Hepatocyte (in vitro differentiated cells): ENCODE measurements around the gene CRMP1. TPM values are rescaled to one million over a fixed set of nuclear protein-coding genes. Genes with fewer than 3 reads are reported as not detected.
"Not testable (repeated sequence)": the region's sequence is repeated elsewhere in the genome, so short reads cannot be mapped to it uniquely, and the experiment has no call there.

ENCODE experiments used
- DNase-seq: peaks from one replicate; pipeline ENCODE4 v3.0.0-alpha.2; 2016; ENCODE audit warnings: low spot score
- H2AFZ ChIP-seq: fragments of 200-600 bp; sonication (generic); 2 replicates; pipeline ENCODE4 v1.6.0; 2016; ENCODE audit warnings: antibody characterized with exemption, mild to moderate bottlenecking
- H3K27ac ChIP-seq: fragments of 200-600 bp; sonication (generic); 2 replicates; pipeline ENCODE4 v1.5.1; 2016; ENCODE audit warnings: mild to moderate bottlenecking
- H3K27me3 ChIP-seq: fragments of 200-600 bp; sonication (generic); 2 replicates; pipeline ENCODE4 v1.6.1; 2016
- H3K36me3 ChIP-seq: fragments of 200-600 bp; sonication (generic); replicated peaks from 2 replicates; pipeline ENCODE4 v1.5.1; 2016; ENCODE audit warnings: low read depth; ENCODE audit not compliant: insufficient read depth
- H3K4me1 ChIP-seq: fragments of 200-600 bp; sonication (generic); 2 replicates; pipeline ENCODE4 v1.5.1; 2016; ENCODE audit warnings: mild to moderate bottlenecking, moderate library complexity; ENCODE audit not compliant: insufficient read depth
- H3K4me2 ChIP-seq: fragments of 200-600 bp; sonication (generic); 2 replicates; pipeline ENCODE4 v1.6.0; 2016
- H3K4me3 ChIP-seq: fragments of 200-600 bp; sonication (generic); 2 replicates; pipeline ENCODE4 v1.5.1; 2016; ENCODE audit warnings: mild to moderate bottlenecking
- H3K79me2 ChIP-seq: fragments of 200-600 bp; sonication (generic); 2 replicates; pipeline ENCODE4 v1.6.0; 2017; ENCODE audit warnings: mild to moderate bottlenecking
- H3K9me2 ChIP-seq: fragments of 200-600 bp; sonication (generic); replicated peaks from 2 replicates; pipeline ENCODE4 v1.6.0; 2017; ENCODE audit warnings: mild to moderate bottlenecking; ENCODE audit not compliant: insufficient read depth
- H3K9me3 ChIP-seq: fragments of 200-600 bp; sonication (generic); 2 replicates; pipeline ENCODE4 v1.5.1; 2016; ENCODE audit warnings: low read depth, mild to moderate bottlenecking
- H4K20me1 ChIP-seq: fragments of 200-600 bp; sonication (generic); 2 replicates; pipeline ENCODE4 v1.6.0; 2016; ENCODE audit warnings: mild to moderate bottlenecking; ENCODE audit not compliant: insufficient read depth, poor library complexity, severe bottlenecking
- EZH2 ChIP-seq: fragments of 200-600 bp; sonication (generic); IDR thresholded peaks from 2 replicates; pipeline ENCODE4 v1.6.1; 2016; ENCODE audit warnings: antibody characterized with exemption, mild to moderate bottlenecking, borderline replicate concordance
- EZH2phosphoT487 ChIP-seq: fragments of 200-600 bp; sonication (generic); IDR thresholded peaks from one replicate; pipeline ENCODE4 v1.6.1; 2018; ENCODE audit warnings: antibody characterized with exemption, mild to moderate bottlenecking, low read depth, moderate library complexity; ENCODE audit not compliant: unreplicated experiment, severe bottlenecking
- WGBS: methylation state at CpG from one replicate; pipeline ENCODE4 v1.1.6; 2016; ENCODE audit warnings: low lambda C conversion rate; ENCODE audit errors: missing lambda C conversion rate; 5-methylcytosine and 5-hydroxymethylcytosine counted together
- polyA plus RNA-seq: library from polyadenylated mRNA; unstranded; fragments of >200 nt; fragmentation: Nextera tagmentation; extraction: Ambion mirVana; gene quantifications from 2 replicates; pipeline ENCODE4 v1.2.1, GENCODE V29; 2016
- total RNA-seq: library from RNA; depleted of rRNA; stranded (reverse); fragments of >200 nt; gene quantifications from 2 replicates; pipeline ENCODE4 v1.2.3, GENCODE V29; 2014
- TF ChIP-seq, protein P1 (sequence below): fragments of 200-600 bp; sonication (generic); IDR thresholded peaks from 2 replicates; pipeline ENCODE4 v1.5.1; 2016; ENCODE audit warnings: antibody characterized with exemption, mild to moderate bottlenecking; ENCODE audit not compliant: poor library complexity

Gene CRMP1
- total and polyA plus RNA-seq, 2 experiments from 2014 or later = 12.5 to 12.9 TPM

DNA sequence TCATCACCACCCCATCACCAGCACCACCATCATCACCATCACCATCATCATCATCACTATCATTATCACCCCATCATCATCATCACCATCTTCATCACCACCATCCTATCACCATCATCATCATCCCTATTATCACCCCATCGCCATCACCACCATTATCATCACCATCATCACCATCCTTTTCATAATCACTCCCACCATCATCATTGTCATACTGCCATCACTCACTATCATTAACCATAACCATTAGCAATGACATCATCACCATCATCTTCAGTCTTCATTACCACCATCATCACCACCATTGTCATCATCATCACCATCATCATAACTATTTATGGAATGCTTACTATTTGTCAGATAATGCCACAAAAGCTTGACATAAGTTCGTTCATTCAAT, 35.7 kb downstream of the CRMP1 start:
- no peaks in the 10 kb centered on the region for H4K20me1 ChIP-seq

DNA sequence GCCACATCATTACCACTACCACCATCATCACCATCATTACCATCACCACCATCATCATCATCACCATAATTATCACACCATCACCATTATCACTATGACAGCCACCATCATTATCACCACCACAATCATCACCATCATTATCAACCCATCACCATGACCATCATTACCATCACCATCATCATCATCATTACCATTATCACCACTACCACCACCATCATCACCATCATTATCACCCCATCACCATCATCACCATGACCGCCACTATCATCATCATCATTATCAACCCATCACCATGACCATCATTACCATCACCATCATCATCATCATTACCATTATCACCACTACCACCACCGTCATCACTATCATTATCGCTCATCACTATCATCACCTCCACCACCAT, 36.5 kb downstream of the CRMP1 start:
- H3K4me2 ChIP-seq, H3K9me3 ChIP-seq, H2AFZ ChIP-seq, H3K36me3 ChIP-seq, H3K4me1 ChIP-seq, H3K4me3 ChIP-seq, H3K9me2 ChIP-seq, H3K79me2 ChIP-seq, H3K27me3 ChIP-seq, H4K20me1 ChIP-seq, DNase-seq, H3K27ac ChIP-seq: not testable (repeated sequence)
- WGBS = 97% methylated on average over 3 of the region's 3 CpGs

More for the DNA sequence above, 35.7 kb downstream of the CRMP1 start:
- 96% methylated on average over 2 of the region's 2 CpGs for WGBS
- Histone ChIP-seq H3K4me1 (no peaks in the 10 kb centered on the region), H3K27me3 (no peaks in the 10 kb centered on the region), H3K36me3 (no peaks in the 10 kb centered on the region), H3K4me3 (no peak overlapping the region), H3K4me2 (no peak overlapping the region), H3K27ac (no peak overlapping the region), H3K9me2 (no peaks in the 10 kb centered on the region), H3K79me2 (no peaks in the 10 kb centered on the region), H2AFZ (no peak overlapping the region), H3K9me3 (no peaks in the 10 kb centered on the region)
- DNase-seq = no peak
- TF ChIP-seq, protein P1, sequence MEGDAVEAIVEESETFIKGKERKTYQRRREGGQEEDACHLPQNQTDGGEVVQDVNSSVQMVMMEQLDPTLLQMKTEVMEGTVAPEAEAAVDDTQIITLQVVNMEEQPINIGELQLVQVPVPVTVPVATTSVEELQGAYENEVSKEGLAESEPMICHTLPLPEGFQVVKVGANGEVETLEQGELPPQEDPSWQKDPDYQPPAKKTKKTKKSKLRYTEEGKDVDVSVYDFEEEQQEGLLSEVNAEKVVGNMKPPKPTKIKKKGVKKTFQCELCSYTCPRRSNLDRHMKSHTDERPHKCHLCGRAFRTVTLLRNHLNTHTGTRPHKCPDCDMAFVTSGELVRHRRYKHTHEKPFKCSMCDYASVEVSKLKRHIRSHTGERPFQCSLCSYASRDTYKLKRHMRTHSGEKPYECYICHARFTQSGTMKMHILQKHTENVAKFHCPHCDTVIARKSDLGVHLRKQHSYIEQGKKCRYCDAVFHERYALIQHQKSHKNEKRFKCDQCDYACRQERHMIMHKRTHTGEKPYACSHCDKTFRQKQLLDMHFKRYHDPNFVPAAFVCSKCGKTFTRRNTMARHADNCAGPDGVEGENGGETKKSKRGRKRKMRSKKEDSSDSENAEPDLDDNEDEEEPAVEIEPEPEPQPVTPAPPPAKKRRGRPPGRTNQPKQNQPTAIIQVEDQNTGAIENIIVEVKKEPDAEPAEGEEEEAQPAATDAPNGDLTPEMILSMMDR = no peak
- TF ChIP-seq EZH2 (no peak), EZH2phosphoT487 (no peak)

DNA sequence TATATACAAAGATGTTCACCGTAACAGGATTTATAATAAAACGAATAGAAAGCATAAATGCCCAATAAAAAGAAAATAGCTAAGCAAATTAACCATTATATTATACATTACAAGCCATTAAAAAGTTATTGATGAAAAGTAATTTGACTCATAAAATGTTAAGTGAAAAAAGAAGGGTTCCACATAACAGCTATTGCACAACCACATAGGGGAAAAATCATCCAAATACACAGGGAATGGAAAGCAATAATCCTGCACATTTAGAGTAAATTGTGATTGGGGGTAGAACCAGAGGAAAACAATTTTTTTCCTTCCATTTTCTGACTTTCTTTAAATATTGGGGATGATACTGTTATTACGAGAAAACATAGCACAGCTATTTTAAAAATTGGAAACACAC, 38.0 kb downstream of the CRMP1 start:
- WGBS = 79% methylated on average over 3 of the region's 3 CpGs
- no peaks in the 10 kb centered on the region for H3K79me2 ChIP-seq
- no peaks in the 10 kb centered on the region for H3K36me3 ChIP-seq

DNA sequence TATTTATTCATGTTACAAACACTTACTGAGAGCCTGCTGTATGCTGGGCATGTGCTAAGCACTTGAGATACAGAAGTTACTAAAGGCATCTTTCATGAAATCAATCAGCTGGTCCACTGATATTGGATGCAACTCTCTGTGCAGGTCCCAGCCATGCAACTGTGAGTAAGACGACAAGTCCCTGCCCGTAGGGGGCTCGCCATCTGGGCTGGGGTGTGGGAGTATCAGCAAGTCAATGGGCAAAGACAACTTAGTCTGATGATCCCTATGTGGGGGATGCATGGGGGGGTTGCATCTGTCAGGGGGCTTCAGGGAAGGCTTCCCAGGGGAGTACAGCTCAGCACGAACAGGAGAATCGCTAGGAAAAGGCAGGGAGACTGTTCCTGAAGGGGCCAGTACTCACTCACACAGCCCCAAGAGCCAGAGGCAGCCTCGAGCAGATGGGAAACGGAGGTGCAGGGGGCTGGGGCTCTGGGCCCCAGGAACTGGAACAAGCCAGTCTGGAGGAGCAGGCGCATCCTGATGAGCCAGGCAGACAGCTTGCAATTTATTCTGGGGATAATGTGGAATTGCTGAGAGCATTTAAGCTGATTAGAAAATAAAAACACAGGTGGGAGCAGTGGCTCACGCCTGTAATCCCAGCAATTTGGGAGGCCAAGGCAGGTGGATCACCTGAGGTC, 40.2 kb downstream of the CRMP1 start:
- H3K36me3 ChIP-seq = no peaks in the 10 kb centered on the region
- H3K79me2 ChIP-seq = no peaks in the 10 kb centered on the region
- DNase-seq = no peak
- WGBS = 88% methylated on average over 9 of the region's 9 CpGs
- no peaks in the 10 kb centered on the region for H4K20me1 ChIP-seq
- H3K9me2 ChIP-seq = no peaks in the 10 kb centered on the region
- H3K4me2 ChIP-seq = no peak overlapping the region
- TF ChIP-seq, protein P1 = no peak
- TF ChIP-seq EZH2phosphoT487 (no peak), EZH2 (no peak)
- H3K4me3 ChIP-seq = no peak overlapping the region
- no peak overlapping the region for H2AFZ ChIP-seq
- no peak overlapping the region for H3K27ac ChIP-seq
- H3K27me3 ChIP-seq = no peaks in the 10 kb centered on the region
- H3K4me1 ChIP-seq = no peaks in the 10 kb centered on the region
- H3K9me3 ChIP-seq = no peaks in the 10 kb centered on the region

More for the DNA sequence above, 38.0 kb downstream of the CRMP1 start:
- H3K9me2 ChIP-seq = no peaks in the 10 kb centered on the region
- no peaks in the 10 kb centered on the region for H3K9me3 ChIP-seq
- H3K27ac ChIP-seq = no peak overlapping the region
- no peak overlapping the region for H3K4me2 ChIP-seq
- H4K20me1 ChIP-seq = no peaks in the 10 kb centered on the region
- H2AFZ ChIP-seq = no peak overlapping the region
- H3K27me3 ChIP-seq = no peaks in the 10 kb centered on the region
- TF ChIP-seq EZH2phosphoT487 (no peak), EZH2 (no peak)
- TF ChIP-seq, protein P1 = no peak
- H3K4me1 ChIP-seq = no peaks in the 10 kb centered on the region
- no peak for DNase-seq
- no peak overlapping the region for H3K4me3 ChIP-seq
